Skeletal muscle cell (primary cell): ENCODE measurements around the gene DDX51.
"Not testable (repeated sequence)": the region's sequence is repeated elsewhere in the genome, so short reads cannot be mapped to it uniquely, and the experiment has no call there.

Source experiments
- DNase-seq: peaks from one replicate; pipeline ENCODE4 v3.0.0-alpha.2; 2010; ENCODE audit warnings: low read depth
- H3K4me3 ChIP-seq: 2 replicates; pipeline ENCODE4 v1.5.1; 2011; ENCODE audit warnings: low read depth, mild to moderate bottlenecking, control low read depth, low read length, moderate library complexity

The DDX51 gene

DNA sequence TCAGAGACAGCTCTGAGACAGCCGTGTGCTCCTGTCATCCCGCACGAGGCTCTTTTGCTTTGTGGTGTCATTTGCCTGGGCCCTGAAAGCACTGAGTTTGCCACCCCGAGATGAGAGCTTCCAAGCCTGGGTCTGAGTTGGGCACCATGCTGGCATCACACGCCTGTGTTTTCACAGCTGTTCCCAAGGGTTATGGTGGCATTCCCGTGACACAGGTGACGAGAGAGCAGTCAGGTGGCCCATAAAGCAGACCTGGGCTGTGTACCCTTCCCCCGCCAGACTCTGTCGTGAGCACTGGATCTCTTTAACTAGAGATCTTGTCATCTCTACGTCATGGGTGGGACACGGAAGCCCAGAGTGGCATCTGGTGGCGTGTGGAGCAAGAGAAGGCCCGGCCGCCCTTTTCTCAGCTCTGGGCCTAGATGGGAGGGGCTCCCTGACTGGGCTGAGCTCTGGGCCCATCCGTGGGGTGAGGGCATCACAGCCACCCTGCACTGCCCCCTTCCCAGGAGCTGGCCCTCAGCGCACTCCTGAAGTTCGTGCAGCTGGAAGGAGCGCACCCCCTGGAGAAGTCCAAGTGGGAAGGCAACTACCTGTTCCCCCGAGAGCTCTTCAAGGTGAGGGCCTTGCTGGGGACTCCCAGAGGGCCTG lies 2.8 kb upstream of the DDX51 start:
- DNase-seq = no peak

GRCh38 chr12:132146098-132146497 lies 2.0 kb upstream of the DDX51 start:
- no peak for DNase-seq
- no peak overlapping the region for H3K4me3 ChIP-seq

More for the DNA sequence above, 2.8 kb upstream of the DDX51 start:
- no peak overlapping the region for H3K4me3 ChIP-seq

GRCh38 chr12:132145334-132145733 lies 1.2 kb upstream of the DDX51 start:
- peak overlapping the region; percentile 92 for H3K4me3 ChIP-seq

GRCh38 chr12:132144810-132145168 lies 670 bp upstream of the DDX51 start:
- H3K4me3 ChIP-seq = peak overlapping the region; percentile 92
- no peak for DNase-seq

More at GRCh38 chr12:132145334-132145733, 1.2 kb upstream of the DDX51 start:
- no peak for DNase-seq

- no peak for DNase-seq
- peak overlapping the region; percentile 92 for H3K4me3 ChIP-seq
These were observed 615 bp downstream of the DDX51 start for GRCh38 chr12:132143336-132144071.

DNA sequence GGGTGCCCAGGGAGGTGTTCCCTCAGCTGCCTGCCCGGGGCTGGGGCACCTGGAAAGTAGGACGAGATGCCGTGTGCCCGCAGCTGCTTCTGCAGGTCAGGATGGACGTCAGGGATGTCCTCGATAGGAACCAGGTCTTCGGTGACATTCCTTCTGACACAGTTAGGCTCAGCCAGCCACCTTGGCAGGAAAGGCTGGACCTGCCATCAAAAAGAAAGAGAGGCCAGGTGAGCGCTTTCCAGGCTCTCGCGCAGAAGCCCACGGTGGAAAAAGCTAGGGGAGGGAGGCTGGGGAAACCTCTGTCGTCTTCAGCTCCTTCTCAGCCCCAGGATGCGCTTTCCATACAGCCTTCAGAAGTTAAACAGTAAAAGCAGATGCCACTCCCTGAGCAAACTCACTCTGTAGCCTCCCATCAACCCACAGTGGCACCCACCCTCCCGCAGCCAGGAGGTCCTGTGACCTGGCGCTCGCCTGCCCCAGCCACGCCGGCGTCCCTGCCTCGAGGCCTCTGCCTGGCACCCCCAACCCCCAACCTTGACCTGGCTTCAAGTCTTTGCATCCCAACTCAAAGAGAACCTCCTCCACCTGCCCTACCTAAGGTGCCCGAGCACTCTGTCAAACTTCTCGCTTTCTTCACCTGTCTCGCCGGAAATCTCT lies 1.3 kb downstream of the DDX51 start:
- peak overlapping the region; percentile 92 for H3K4me3 ChIP-seq
- DNase-seq = no peak

DNA sequence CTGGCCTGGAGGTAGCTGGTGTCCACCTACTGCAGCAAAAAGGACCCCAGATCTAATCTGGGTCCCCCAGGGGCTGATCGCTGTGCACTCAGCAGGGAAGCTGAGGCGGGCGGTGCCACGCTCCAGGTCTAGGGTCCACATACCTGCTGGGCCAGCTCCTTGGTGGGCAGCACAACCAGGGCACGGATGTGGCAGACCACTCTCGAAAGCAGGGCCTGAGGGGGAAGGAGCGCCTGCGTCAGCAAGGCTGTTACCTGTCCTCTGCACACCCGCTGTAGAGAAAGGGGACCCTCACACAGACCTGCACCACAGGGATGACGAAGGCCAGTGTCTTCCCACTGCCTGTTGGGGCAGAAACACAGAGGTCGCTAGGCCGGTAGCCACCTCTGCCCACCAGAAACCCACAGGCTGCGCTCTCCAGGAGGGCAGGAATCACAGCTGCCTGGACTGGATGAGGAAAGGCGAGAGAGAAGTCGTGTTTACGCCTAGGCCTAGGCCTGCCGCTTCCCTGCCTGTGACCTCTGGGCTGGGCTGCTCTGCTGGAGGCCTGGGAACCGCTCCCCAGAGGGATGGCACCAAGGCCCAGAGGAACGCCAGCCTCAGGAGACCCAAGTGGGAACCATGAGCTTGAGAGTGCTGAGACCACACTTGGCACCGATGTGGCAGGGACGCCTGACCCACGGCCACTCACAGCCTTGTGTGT lies 2.0 kb downstream of the DDX51 start:
- no peak for DNase-seq
- H3K4me3 ChIP-seq = no peak overlapping the region

DNA sequence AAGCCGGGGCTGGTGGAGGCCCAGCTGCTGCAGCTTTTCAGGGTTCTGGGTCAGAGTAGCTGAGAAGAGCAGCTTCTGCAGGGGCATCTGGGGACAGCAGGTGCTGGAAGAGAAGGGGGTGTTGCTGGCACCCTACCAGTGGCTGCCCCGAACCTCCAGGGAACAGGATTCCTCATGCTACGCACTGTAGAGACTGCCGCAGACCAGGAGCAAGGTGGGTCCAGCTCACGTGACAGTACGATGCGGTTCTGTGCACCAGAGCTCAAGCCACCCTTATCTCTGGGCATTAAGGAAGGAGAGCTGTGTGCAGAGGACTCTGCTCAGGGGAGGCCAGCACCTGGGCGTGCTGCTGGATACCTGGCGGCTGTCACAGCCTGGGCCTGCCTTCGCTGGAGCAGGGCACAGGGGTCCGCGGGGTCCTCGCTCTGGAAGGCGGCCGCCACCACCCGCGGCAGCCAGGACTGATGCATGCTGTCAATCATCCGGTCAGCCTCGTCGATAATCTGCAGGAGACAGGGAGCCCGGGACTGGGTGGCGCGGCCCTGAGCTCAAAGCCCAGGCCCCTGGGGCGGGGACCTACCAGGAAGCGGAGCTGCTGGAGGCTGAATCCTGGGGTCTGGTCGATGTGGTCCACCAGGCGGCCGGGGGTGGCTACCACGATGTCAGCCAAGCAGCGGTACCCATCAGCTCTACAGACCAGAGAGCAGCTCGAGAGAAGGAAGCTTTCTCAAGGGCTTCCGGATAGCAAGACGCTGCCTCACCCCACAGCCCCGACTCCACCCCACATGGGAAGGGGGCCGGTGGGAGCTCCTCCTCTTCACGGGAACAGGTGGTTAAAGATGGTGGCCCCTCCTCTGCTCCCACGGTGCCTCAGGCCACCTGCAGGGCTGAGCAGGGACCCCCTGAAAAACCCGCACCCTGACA lies 2.9 kb downstream of the DDX51 start:
- DNase-seq = no peak
- H3K4me3 ChIP-seq = no peak overlapping the region

DNA sequence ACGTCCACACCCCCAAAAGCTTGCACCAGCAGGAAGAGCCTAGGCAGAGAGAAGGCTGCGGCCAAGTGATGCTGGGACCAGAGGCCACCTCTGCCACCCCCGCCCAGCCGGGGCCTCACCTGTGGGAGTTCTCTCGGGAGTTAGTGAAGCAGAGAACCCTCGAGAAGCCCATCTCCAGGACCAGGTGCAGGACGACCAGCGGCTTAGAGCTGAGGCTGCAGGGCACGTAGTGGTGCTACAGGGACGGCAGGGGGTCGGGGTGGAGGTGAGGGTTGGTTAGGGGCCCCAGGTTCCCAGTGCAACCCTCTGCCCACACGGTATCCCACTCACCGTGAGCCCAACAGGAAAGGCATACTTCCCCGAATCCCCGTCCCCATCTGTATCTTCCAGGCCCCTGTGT lies 3.6 kb downstream of the DDX51 start:
- DNase-seq = no peak
- no peak overlapping the region for H3K4me3 ChIP-seq

DNA sequence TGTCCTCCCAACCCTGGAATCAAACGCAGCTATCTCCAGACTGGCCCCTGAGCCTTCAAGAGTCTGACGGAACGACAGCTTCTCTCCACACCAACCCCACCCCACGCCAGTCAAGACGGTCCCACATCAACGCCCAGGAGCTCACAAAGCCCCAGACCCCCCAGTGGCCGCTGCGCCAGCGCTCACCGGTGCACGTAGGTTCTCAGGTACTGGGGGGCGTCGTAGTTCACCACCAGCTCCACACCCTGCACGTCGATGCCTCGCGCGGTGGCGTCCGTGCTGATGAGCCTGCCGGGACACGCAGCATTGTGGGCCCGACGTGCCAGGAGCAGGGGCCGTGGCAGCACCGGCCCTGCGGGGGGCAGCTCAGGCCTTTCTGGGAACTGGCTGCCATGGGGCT lies 4.2 kb downstream of the DDX51 start:
- DNase-seq = no peak
- no peak overlapping the region for H3K4me3 ChIP-seq

DNA sequence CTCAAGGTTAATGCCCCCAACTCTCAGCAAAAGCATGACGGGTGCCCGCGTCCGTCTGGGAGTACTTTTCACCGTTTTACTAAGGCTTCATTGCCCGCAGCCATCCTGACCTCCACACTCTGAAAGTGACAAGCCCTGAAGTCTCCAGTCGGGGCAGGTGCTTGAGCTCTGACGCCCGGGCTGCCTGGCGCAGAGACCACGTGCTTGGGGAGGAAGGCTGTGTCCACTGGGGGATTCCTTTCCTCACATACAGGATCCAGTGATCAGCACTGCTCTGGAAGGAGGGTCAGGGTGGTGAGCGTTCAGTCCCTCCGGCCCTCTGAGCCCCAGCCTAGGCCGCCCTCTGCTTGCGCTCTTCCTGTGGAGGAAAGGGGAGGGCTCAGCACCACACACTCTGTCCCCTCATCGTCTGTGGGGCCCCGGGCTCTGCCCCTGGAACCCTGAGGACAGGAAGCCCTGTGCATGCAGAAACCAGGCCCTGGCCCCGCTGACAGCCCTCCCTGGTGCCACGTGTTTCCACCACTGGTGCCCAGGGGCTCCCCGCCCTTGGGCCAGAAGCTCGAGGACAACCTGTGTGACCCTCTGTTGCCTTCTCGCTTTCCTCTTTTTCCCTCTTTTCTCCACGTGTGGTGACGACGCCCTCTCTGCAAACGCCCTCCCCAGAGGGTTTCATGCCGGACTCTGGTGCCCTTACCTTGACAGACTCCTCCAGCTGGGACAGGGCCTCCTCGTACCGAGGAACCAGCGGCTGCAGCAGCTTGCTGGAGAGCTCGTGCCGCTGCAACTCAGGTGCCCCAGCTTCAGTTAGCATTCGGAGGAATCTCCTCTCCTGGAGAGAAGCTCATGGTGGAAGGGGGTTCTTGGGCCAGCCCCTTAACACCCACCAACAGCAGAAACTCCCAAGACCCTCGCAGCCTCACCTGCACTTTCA lies 4.9 kb downstream of the DDX51 start:
- no peak overlapping the region for H3K4me3 ChIP-seq
- no peak for DNase-seq

GRCh38 chr12:132137483-132138125 lies 6.5 kb downstream of the DDX51 start:
- DNase-seq = no peak
- H3K4me3 ChIP-seq = no peak overlapping the region

GRCh38 chr12:132136226-132136625 lies 7.9 kb downstream of the DDX51 start:
- DNase-seq, H3K4me3 ChIP-seq: not testable (repeated sequence)

- H3K4me3 ChIP-seq, DNase-seq: not testable (repeated sequence)
These were observed 9.4 kb downstream of the DDX51 start for GRCh38 chr12:132134653-132135183.

GRCh38 chr12:132133952-132134652 lies 10.0 kb downstream of the DDX51 start:
- H3K4me3 ChIP-seq = no peak overlapping the region
- DNase-seq = no peak

DNA sequence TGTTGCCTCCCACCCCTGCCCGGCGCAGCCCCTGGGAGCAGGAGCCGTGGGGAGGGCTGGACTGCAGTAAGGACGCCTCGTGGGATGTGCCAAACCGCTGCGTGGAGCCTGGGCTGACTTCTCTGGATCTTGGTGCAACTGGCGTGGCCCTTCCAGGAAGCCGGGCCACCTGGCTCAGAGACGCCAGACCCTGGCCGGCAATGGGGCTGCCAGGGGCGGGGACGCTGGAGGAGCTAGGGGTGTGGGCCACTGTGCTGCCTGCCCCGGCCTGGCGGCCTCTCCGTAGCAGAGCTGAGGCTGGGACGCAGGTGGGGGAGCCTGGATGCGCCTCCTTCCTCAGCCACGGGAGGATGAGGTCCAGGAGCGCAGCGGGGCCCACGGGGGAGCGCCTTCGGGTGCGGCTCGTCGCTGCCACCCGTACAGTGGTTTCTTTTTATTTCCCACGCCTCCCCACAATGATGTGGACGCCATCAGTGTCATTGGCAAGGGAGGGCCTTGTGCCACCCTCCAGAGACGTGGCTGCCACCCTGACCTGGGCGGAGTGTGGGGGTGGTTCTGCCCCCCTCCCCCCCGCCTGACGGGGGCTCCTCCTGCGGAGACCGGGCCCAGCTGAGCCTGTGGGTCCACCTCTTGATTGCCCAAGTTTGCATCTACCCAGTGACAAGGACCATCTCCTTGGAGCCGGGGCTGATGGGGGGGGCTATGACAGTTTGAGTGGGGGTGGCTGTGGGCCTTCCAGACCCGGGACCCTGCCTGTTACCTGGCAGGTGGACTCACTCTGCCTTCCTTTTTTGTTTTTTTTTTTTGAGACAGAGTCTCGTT lies 11.3 kb downstream of the DDX51 start:
- H3K4me3 ChIP-seq = no peak overlapping the region
- DNase-seq = no peak
